SK-N-SH (cell line): ENCODE measurements around the gene COL2A1. TPM values are rescaled to one million over a fixed set of nuclear protein-coding genes. Genes with fewer than 3 reads are reported as not detected.

Experiments used
- CTCF ChIA-PET: fragments of 300-600, 350-600 bp; formaldehyde crosslinking; extraction: SDS; loops from one replicate; lab custom pipeline; 2021; lab: Yijun Ruan, JAX
- POLR2A ChIA-PET: fragments of 350-600 bp; sonication (Branson Sonifier 250); formaldehyde crosslinking; extraction: SDS; loops from one replicate; lab custom pipeline; 2020; ENCODE audit warnings: antibody characterized with exemption, inconsistent platforms; lab: Yijun Ruan, JAX
- DNase-seq: peaks from one replicate; pipeline ENCODE4 v3.0.0; 2012
- H2AFZ ChIP-seq: fragments of 200-600 bp; sonication (generic); 2 replicates; pipeline ENCODE4 v1.8.1; 2016; ENCODE audit warnings: antibody characterized with exemption, mild to moderate bottlenecking, low read depth
- H3F3A ChIP-seq: fragments of 200-600 bp; sonication (generic); replicated peaks from 2 replicates; pipeline ENCODE3; 2016; ENCODE audit warnings: antibody characterized with exemption, mild to moderate bottlenecking; ENCODE audit not compliant: insufficient read depth
- H3K27ac ChIP-seq, 2 experiments: fragments of 200-500 bp in 1 of 2; fragments of 200-600 bp in 1 of 2; sonication (Bioruptor generic) in 1 of 2; sonication (generic), shearing (Covaris generic) in 1 of 2; 2 replicates each; pipeline versions ENCODE4 v1.5.1 to v1.6.1; 2014 to 2016; ENCODE audit warnings: low read depth in 2 of 2, inconsistent platforms in 1 of 2, low read length in 1 of 2, mild to moderate bottlenecking in 1 of 2, mixed read lengths in 1 of 2
- H3K27me3 ChIP-seq: fragments of 200-600 bp; sonication (generic), shearing (Covaris generic); 2 replicates; pipeline ENCODE4 v1.6.1; 2016; ENCODE audit warnings: mixed run types; ENCODE audit not compliant: insufficient read depth
- H3K36me3 ChIP-seq, 2 experiments: fragments of 200-500 bp in 1 of 2; fragments of 200-600 bp in 1 of 2; sonication (Bioruptor generic) in 1 of 2; sonication (generic) in 1 of 2; replicated peaks in 1 of 2; 2 replicates each; pipeline versions ENCODE3 to v1.5.1; 2014 to 2016; ENCODE audit warnings: low read length in 1 of 2, mild to moderate bottlenecking in 1 of 2; ENCODE audit not compliant: insufficient read depth in 2 of 2, control insufficient read depth in 1 of 2
- H3K4me1 ChIP-seq, 2 experiments: fragments of 200-500 bp in 1 of 2; fragments of 200-600 bp in 1 of 2; sonication (Bioruptor generic) in 1 of 2; sonication (generic), shearing (Covaris generic) in 1 of 2; 2 replicates each; pipeline versions ENCODE4 v1.5.1 to v1.6.1; 2014 to 2016; ENCODE audit warnings: low read depth in 1 of 2, low read length in 1 of 2, mixed run types in 1 of 2; ENCODE audit not compliant: insufficient read depth in 2 of 2, control insufficient read depth in 1 of 2
- H3K4me2 ChIP-seq: fragments of 200-600 bp; sonication (generic), shearing (Covaris generic); 2 replicates; pipeline ENCODE4 v1.6.1; 2017; ENCODE audit warnings: mixed run types
- H3K4me3 ChIP-seq, 2 experiments: fragments of 200-500 bp in 1 of 2; fragments of 200-600 bp in 1 of 2; sonication (Bioruptor generic) in 1 of 2; sonication (generic), shearing (Covaris generic) in 1 of 2; 2 replicates each; pipeline versions ENCODE4 v1.5.1 to v1.8.1; 2014 to 2016; ENCODE audit warnings: low read depth in 2 of 2, inconsistent platforms in 1 of 2, low read length in 1 of 2, mild to moderate bottlenecking in 1 of 2, mixed read lengths in 1 of 2, moderate library complexity in 1 of 2
- H3K79me2 ChIP-seq: fragments of 200-600 bp; sonication (generic); 2 replicates; pipeline ENCODE4 v1.8.1; 2017; ENCODE audit warnings: mild to moderate bottlenecking; ENCODE audit not compliant: insufficient read depth
- H3K9ac ChIP-seq: fragments of 200-600 bp; sonication (generic); 2 replicates; pipeline ENCODE4 v1.6.1; 2017; ENCODE audit warnings: mixed run types
- H3K9me2 ChIP-seq: fragments of 200-600 bp; sonication (generic); 2 replicates; pipeline ENCODE4 v1.6.1; 2017; ENCODE audit warnings: mixed run types
- H3K9me3 ChIP-seq: fragments of 200-600 bp; sonication (generic); 2 replicates; pipeline ENCODE4 v1.6.1; 2017; ENCODE audit warnings: mixed run types, mild to moderate bottlenecking, moderate library complexity
- H4K20me1 ChIP-seq: fragments of 200-600 bp; sonication (generic); 2 replicates; pipeline ENCODE4 v1.6.1; 2017; ENCODE audit warnings: mild to moderate bottlenecking, mixed run types; ENCODE audit not compliant: insufficient read depth
- MXI1 ChIP-seq: IDR thresholded peaks from 2 replicates; pipeline ENCODE4 v1.6.1; 2012; ENCODE audit warnings: mild to moderate bottlenecking, low read depth, low read length, improper control_type of control experiment
- NRF1 ChIP-seq: IDR thresholded peaks from 2 replicates; pipeline ENCODE4 v1.6.1; 2012; ENCODE audit warnings: low read depth, mild to moderate bottlenecking, low read length
- RCOR1 ChIP-seq: fragments of 150-350 bp; IDR thresholded peaks from 2 replicates; pipeline ENCODE4 v1.6.1; 2017; ENCODE audit warnings: antibody characterized with exemption, low read length
- TCF12 ChIP-seq: IDR thresholded peaks from 2 replicates; pipeline ENCODE4 v1.4.0; 2012
- WGBS: methylation state at CpG from one replicate; pipeline ENCODE4 v1.1.6; 2017; ENCODE audit warnings: low lambda C conversion rate; 5-methylcytosine and 5-hydroxymethylcytosine counted together
- polyA plus RNA-seq, 3 experiments: library from polyadenylated mRNA; depleted of rRNA; stranded (reverse); fragments of >200 nt; gene quantifications; 2 replicates each; pipeline ENCODE4 v1.2.3, GENCODE V29; 2012
- TF ChIP-seq, protein P1 (sequence below): IDR thresholded peaks from 2 replicates; pipeline ENCODE4 v1.4.0; 2012; ENCODE audit warnings: low read depth, borderline replicate concordance
- TF ChIP-seq, protein P2 (sequence below): fragments of 200-600 bp; sonication (generic); IDR thresholded peaks from 2 replicates; pipeline ENCODE4 v1.6.1; 2017; ENCODE audit warnings: antibody characterized with exemption, mild to moderate bottlenecking, moderate library complexity
- TF ChIP-seq, protein P3 (sequence below): IDR thresholded peaks from 2 replicates; pipeline ENCODE4 v1.4.0; 2012; ENCODE audit warnings: low read depth

The COL2A1 gene
- polyA plus RNA-seq, 1 of the 3 experiments (the other 2 are of a cell fraction): 0.02 TPM

GRCh38 chr12:48003226-48004052, 837 bp downstream of the COL2A1 start:
- TF ChIP-seq, protein P1, sequence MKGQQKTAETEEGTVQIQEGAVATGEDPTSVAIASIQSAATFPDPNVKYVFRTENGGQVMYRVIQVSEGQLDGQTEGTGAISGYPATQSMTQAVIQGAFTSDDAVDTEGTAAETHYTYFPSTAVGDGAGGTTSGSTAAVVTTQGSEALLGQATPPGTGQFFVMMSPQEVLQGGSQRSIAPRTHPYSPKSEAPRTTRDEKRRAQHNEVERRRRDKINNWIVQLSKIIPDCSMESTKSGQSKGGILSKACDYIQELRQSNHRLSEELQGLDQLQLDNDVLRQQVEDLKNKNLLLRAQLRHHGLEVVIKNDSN: no peak
- TF ChIP-seq, protein P2, sequence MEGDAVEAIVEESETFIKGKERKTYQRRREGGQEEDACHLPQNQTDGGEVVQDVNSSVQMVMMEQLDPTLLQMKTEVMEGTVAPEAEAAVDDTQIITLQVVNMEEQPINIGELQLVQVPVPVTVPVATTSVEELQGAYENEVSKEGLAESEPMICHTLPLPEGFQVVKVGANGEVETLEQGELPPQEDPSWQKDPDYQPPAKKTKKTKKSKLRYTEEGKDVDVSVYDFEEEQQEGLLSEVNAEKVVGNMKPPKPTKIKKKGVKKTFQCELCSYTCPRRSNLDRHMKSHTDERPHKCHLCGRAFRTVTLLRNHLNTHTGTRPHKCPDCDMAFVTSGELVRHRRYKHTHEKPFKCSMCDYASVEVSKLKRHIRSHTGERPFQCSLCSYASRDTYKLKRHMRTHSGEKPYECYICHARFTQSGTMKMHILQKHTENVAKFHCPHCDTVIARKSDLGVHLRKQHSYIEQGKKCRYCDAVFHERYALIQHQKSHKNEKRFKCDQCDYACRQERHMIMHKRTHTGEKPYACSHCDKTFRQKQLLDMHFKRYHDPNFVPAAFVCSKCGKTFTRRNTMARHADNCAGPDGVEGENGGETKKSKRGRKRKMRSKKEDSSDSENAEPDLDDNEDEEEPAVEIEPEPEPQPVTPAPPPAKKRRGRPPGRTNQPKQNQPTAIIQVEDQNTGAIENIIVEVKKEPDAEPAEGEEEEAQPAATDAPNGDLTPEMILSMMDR: peak; percentile 26
- TF ChIP-seq, all 33 proteins: peak for 1
- no peak for DNase-seq
- Histone ChIP-seq H3K4me2 (peak overlapping the region; percentile 95; the same call in 1 of the 2 replicates), H3K9me2 (no peaks in the 10 kb centered on the region), H3K27ac (no peak overlapping the region), H2AFZ (no peak overlapping the region), H3K4me3 (peak overlapping the region; percentile 24 to 44; a peak in 2 of 4 replicates), H3F3A (no peaks in the 10 kb centered on the region), H3K79me2 (no peaks in the 10 kb centered on the region), H3K9ac (no peak overlapping the region), H3K4me1 (peaks cover 5 to 35% of the 10 kb centered on the region in 2 experiments; a peak in 1 of 4 replicates), H3K36me3 (no peaks in the 10 kb centered on the region), H3K27me3 (peaks cover 86% of the 10 kb centered on the region), H4K20me1 (no peaks in the 10 kb centered on the region), H3K9me3 (no peaks in the 10 kb centered on the region)
- POLR2A ChIA-PET: interaction anchor here (1.3 kb wide), 1 partner anchor 12 kb away, joined by 5 read pairs; no protein-coding TSS in a partner anchor
- 25% methylated on average over 35 of the region's 38 CpGs for WGBS
- CTCF ChIA-PET: interaction anchor here (1.3 to 2.1 kb wide), 4 partner anchors 7 to 40 kb away, joined by 4 to 7 read pairs (median 4); partner anchors contain the start of gene TMEM106C

GRCh38 chr12:48002773-48003218, 1.5 kb downstream of the COL2A1 start:
- Histone ChIP-seq H3K27ac (no peak overlapping the region), H3K79me2 (no peaks in the 10 kb centered on the region), H3K4me1 (peaks cover 5 to 35% of the 10 kb centered on the region in 2 experiments; a peak in 1 of 4 replicates), H4K20me1 (no peaks in the 10 kb centered on the region), H3K36me3 (no peaks in the 10 kb centered on the region), H3K9ac (no peak overlapping the region), H3K4me2 (peak overlapping the region; percentile 95), H3F3A (no peaks in the 10 kb centered on the region), H3K9me2 (no peaks in the 10 kb centered on the region), H3K9me3 (no peaks in the 10 kb centered on the region), H3K27me3 (peaks cover 90% of the 10 kb centered on the region), H2AFZ (peak overlapping the region; percentile 85), H3K4me3 (peak overlapping the region; percentile 54 to 66)
- TF ChIP-seq, protein P3, sequence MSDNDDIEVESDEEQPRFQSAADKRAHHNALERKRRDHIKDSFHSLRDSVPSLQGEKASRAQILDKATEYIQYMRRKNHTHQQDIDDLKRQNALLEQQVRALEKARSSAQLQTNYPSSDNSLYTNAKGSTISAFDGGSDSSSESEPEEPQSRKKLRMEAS: 0 out of 2 replicates have a peak, but pooled peaks have one; percentile 22
- TF ChIP-seq MXI1 (peak; percentile 37; the same call in 1 of the 2 replicates), RCOR1 (no peak), TCF12 (no peak), NRF1 (peak; percentile 20; the same call in 1 of the 2 replicates)
- POLR2A ChIA-PET: interaction anchor here (1.3 kb wide), 1 partner anchor 11 kb away, joined by 5 read pairs; no protein-coding TSS in a partner anchor
- WGBS: 4% methylated on average over 24 of the region's 26 CpGs
- peak; percentile 77 for DNase-seq
- CTCF ChIA-PET: interaction anchor here (0.7 to 2.1 kb wide), 8 partner anchors 8 to 615 kb away, joined by 3 to 7 read pairs (median 4); partner anchors contain the start of gene TMEM106C
